Suppressor macrophage treated with lipopolysaccharide for 1 hour (primary cell): ENCODE data around the gene PRR23A.

Experiments
- DNase-seq, 3 donors: peaks; one replicate each; pipeline ENCODE4 v3.0.0-alpha.2; 2020 to 2022

Gene PRR23A

GRCh38 chr3:138971766-138972320 lies 34.2 kb downstream of the PRR23A start:
- DNase-seq, result no peak

DNA sequence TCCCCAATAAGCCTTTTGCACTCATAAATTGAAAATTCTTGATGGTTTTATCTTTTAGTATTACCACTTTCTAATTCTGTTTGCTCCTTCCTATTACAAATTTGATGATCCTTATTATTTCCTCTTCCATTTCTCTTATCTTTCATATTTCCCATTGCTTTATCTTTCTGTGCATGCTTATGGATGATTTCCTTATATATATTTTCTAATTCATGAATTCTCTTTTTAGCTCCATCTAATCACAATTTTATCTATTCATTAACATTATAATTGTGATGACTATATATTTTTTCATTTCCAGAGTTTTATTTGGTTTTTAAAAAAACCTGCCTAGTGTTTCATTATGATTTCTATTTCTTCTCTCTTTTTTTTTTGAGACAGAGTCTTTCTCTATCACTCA lies 41.1 kb downstream of the PRR23A start:
- no peak for DNase-seq

- DNase-seq, result no peak
Observed at GRCh38 chr3:138964264-138964663, 41.8 kb downstream of the PRR23A start.

DNA sequence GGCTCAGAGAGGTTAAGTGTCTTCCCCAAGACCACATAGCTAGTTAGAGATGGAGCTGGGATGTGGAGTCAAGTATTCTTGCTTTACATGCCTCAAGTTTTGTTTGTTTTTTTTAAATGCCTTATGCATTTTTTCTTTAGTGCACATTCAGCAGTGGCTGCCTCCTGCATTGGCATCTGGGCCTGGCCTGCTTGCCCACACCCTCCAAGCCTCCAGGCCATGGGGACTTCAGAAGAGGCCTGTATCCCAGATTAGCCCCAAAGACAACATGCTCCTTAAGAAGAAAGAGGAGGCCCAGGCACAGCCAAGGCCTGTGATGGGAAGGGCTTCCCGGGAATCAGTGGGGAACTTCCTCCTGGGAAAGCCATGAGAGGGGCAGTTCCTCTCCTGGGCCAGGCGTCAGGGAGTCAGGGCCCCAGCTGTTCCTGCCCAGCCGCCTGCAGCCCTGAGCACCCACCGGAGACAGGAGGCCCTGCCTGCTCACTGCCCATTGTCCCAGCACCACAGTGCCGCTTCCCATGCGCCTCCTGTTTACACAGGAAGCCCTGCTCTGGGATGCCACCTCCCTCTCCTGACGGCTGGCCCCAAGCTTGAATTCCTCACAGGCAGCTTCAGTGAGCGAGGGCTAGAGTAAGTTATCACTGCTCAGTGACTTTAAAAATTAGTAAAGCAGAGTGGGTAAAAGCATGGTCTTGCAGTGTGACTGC lies 43.1 kb downstream of the PRR23A start:
- DNase-seq, result no peak

- no peak for DNase-seq
Observed at GRCh38 chr3:138960417-138960852, 45.6 kb downstream of the PRR23A start.
